Measurements from ENCODE around the gene PDCD4.
"Not testable (repeated sequence)": the region's sequence is repeated elsewhere in the genome, so short reads cannot be mapped to it uniquely, and the experiment has no call there.

PDCD4 gene

DNA sequence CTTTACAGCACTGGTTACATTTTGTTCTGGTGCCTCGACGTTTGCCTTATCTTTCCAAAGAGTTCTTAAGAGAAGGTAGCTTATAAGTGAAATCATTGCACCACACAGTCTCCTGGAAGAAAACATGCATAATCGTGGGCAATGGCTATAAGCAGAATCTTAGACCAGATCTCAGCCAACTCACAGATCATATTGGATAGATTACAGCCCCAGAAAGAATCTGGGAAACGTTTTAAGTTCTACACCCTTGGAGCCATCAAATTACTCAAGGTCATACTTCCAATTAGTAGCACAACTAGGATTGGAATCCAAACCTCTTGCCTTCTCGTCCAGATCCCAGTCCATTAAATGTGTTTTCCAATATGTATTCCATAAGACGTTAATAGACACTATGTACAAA, 8.8 kb upstream of the PDCD4 start:
- no peak for DNase-seq

DNA sequence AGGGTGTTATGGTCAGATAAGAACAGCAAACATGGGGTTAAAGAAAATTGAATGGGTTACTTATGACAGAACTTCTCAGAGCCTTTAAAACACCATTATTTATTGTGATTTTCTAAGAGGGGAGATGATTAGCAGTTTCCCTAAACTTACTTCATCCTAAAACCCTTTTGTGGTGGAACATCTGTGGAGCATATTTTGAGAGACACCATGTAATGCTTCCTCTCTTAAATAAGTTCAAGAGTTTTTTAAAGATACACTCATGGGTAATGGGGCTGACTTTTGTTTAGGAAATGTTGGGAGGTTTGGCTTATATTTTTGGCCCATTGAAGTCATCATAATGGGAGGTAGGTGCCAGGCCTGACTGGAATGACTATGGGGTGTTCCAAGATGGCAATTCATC, 8.4 kb upstream of the PDCD4 start:
- no peak for DNase-seq

DNA sequence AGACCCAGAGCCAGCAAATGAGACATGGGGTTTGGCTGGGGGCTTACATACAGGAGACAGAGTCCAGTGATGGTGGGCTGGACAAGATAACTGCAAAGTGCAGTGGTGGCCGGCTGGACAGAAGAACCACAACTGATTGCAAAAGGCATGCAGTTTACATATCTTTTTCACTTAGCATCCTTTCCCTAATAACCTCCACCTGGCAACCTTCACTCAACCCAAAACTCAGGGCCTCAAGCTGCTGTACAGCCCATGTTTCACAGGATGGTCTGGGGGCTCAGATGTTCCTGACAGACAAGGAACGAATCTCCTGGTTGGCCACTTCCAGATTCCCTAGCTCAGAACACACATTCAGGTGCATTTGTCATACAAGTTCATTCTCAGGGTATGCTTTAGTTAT, 7.8 kb upstream of the PDCD4 start:
- no peak for DNase-seq

GRCh38 chr10:110864662-110865140, 7.0 kb upstream of the PDCD4 start:
- DNase-seq, result no peak

- DNase-seq, result no peak
Measured at GRCh38 chr10:110865186-110865808, 6.4 kb upstream of the PDCD4 start.

DNA sequence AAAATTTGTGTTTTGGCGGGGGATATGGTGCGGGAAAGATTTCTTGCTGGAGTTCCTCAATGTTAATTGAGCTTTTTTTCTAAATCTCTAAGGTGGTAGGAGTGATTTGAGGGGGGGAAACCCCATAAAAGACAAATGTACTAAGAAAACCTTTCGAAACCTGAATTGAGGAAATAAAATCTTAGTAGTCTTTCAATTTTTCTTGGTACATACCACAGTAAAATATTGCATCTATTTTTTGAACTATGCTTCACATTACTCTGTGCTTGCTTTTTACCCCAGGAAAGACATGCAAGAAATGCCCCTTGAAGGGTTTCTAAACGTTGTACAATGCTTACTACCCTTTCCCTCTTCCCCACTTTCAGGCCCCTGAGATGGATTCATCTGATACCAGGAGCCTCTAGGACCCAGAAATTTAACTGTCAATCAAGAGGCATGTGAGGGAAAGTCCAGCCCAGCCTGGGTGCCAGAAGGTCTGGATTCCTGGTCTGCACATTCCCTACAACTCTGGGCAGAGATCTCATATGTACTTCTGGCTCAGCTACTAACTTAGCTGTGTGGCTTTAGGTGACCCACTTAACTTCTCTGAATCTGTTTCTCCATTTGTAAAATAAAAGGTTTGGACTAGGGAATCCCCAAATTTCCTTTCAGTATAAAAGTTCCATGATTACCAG, 5.8 kb upstream of the PDCD4 start:
- no peak for DNase-seq

- DNase-seq, result not testable (repeated sequence)
Measured at GRCh38 chr10:110867011-110867806, 4.5 kb upstream of the PDCD4 start.

GRCh38 chr10:110867807-110868465, 3.8 kb upstream of the PDCD4 start:
- no peak for DNase-seq

GRCh38 chr10:110868981-110869380, 2.7 kb upstream of the PDCD4 start:
- no peak for DNase-seq

- no peak for DNase-seq
Measured at GRCh38 chr10:110870823-110871297, 868 bp upstream of the PDCD4 start.

DNA sequence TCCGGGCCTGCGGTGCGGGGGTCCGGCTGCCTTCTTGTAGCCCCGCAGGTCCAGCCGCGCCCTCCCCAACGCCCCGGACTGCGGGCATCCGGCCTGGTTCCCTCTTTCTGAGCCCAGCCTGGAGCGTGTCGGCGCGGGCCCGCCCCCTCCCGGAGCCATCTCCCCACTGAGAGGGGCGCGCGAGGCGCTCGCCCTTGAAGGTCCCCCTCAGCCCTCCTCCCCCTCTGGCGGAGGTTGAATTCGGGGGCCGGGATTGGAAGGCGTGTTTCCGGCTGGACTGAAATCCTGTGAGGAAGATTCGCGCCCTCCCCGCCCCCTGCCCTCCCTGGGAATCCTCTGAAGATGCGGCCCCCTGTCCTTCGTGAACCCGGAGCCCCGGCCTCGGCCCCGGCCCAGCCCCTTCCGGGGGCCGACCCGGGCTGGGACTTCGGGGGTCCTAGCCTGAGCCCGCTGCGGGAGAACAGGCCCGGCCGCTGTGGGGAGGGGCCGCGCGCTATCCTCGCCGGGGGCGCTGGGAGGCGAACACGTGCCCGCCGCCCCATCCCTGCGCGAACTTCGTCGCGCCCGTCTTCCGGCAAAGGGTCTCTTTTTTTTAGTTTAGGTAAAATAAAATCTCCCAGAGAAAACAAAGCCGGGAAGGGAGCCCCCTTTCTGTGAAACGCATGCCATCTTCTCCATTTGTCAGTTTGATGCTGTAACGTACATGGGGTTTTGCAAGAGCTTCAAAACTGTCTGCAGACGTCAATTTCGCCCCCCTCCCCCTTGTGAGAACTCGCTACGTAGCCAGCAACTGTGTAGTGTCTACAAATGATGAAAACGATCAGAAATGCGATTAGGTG, 636 bp downstream of the PDCD4 start:
- DNase-seq, result peak; percentile 64

- no peak for DNase-seq
Measured at GRCh38 chr10:110872984-110873923, 1.5 kb downstream of the PDCD4 start.

DNA sequence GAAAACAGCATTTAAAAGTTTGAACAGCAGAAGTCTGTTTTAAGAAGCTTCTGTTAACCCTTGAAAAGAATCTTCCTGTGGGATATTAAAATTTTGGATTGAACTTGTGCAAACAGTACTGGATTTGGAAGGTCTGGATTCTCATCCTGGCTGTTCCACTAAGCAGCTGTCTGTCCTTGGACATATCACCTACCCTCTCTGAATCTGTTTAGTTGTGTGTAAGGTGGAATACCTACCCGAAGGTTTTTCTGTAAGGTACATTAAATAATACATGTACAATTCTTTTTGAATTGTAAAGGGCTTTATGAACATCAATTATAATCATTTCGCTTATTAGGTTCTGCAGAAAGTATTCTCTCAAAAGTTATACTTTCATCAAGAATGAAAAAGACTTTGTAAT, 2.2 kb downstream of the PDCD4 start:
- DNase-seq, result no peak

GRCh38 chr10:110876000-110876399, 4.3 kb downstream of the PDCD4 start:
- DNase-seq, result no peak

- no peak for DNase-seq
Measured at GRCh38 chr10:110876788-110877187, 5.1 kb downstream of the PDCD4 start.

DNA sequence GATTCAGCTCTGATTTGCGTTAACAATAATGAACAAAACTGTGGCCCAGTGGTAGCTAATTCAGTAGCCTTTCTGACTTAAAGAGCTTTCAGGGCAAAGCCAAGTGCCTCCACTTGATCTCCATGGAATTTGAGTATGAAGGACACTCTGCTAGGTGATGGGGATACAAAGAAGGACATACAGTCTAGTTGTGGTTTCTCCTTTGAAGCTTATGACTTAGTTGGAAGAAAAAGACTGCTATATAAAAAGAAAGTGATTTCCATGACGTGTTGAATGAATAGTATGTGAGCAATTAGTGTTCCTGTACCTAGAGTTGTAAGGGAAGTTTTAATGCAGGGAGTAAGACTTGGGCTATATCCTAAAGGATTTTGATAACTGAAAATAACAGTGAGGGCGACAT, 8.3 kb downstream of the PDCD4 start:
- no peak for DNase-seq

- no peak for DNase-seq
Measured at GRCh38 chr10:110881247-110881646, 9.5 kb downstream of the PDCD4 start.

DNA sequence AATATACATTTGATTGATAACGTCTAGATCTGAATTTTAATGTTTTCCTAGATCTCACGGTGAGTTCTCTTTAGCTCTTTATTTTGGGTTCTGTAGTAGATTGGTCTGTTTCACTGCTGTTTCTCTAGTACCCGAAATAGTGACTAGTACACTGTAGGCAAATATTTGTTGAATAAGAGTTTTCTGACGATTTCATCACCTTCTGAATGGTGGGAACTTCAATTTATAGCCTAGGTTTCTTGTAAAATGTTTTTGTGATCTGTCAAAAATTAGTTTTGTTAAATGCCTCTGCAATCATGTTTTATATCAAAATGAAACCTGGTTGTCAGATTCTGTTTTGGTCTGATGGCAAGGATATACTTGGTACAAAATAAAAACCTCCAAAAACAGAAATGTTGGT, 10.2 kb downstream of the PDCD4 start:
- no peak for DNase-seq

- DNase-seq, result no peak
Measured at GRCh38 chr10:110883924-110884323, 12.2 kb downstream of the PDCD4 start.

- no peak for DNase-seq
Measured at GRCh38 chr10:110885932-110886674, 14.4 kb downstream of the PDCD4 start.
